Measurements from ENCODE around the gene NOL4L. TPM values are rescaled to one million over a fixed set of nuclear protein-coding genes. Genes with fewer than 3 reads are reported as not detected.
"Not testable (repeated sequence)": the region's sequence is repeated elsewhere in the genome, so short reads cannot be mapped to it uniquely, and the experiment has no call there.

Gene NOL4L
- total RNA-seq, 6 experiments from 2014 or later: 12.0 to 16.3 (median 13.2) TPM

- peaks cover 11% of the 10 kb centered on the region for H3K27me3 Mint-ChIP-seq (ENCODE audit: insufficient read depth)
- H3K4me3 Mint-ChIP-seq: no peak overlapping the region
Measured at GRCh38 chr20:32597714-32598113, 12.6 kb upstream of the NOL4L start.

DNA sequence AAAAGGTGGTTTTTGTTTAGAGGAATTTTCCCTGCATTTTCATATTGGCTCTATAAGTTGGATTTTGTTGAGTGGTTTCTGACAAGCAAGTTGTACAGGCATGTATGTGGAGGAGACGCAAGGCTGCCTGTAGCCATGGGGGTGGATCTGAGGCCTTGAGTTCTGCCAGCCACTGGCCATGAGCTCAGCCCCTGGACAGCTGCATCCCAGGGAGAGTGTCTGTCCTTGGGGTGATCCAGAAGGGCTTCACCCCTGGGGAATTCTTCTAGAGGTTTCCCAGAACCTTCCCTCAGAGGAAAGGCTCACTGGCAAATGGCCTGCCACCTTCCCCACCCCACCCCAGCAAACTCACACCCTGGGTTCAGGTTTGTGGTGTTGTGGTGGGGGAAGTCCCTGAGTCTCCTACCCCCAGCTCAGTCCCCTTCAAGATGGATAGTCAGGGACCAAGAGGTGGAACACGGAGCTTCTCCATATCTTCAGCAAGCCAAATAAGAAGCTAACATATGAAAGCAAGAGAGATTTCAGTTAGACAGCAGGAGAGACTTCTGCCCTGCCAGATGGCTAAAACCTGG lies 11.6 kb upstream of the NOL4L start:
- Mint-ChIP-seq H3K9me3 (no peaks in the 10 kb centered on the region), H3K27me3 (ENCODE audit: insufficient read depth) (peaks cover 6% of the 10 kb centered on the region), H3K36me3 (ENCODE audit: low read depth) (no peaks in the 10 kb centered on the region), H3K27ac (no peak overlapping the region), H3K4me3 (no peak overlapping the region), H3K4me1 (ENCODE audit: low read depth) (0 out of 2 replicates have a peak, but pooled peaks cover 5% of the 10 kb centered on the region)
- DNase-seq: no peak
- TF ChIP-seq CTCF (IDR thresholded peaks at IDR 0.05): no peak

More at GRCh38 chr20:32597714-32598113, 12.6 kb upstream of the NOL4L start:
- H3K36me3 Mint-ChIP-seq (ENCODE audit: low read depth): no peaks in the 10 kb centered on the region
- 0 out of 2 replicates have a peak, but pooled peaks cover 5% of the 10 kb centered on the region for H3K4me1 Mint-ChIP-seq (ENCODE audit: low read depth)
- no peak overlapping the region for H3K27ac Mint-ChIP-seq
- no peaks in the 10 kb centered on the region for H3K9me3 Mint-ChIP-seq
- no peak for TF ChIP-seq CTCF (IDR thresholded peaks at IDR 0.05)
- no peak for DNase-seq

DNA sequence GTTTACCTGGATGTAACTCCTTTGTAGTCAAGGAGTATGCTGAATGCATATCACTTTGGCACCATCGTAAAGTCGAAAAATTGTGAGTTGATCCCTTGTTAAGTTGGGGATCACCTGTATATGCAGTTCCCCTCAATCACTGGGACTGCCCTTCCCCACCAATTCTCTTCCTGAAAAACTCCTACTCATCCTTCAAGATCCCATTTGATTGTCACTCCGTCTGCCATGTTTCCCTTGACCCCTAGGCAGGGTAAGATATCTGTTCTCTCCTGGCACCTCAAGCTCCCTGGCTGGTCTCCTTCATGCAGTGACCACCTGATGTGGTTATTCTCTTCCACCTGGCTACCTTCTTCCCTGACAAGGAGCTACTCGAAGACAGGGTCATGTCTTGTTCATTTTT lies 10.0 kb upstream of the NOL4L start:
- H3K4me1 Mint-ChIP-seq (ENCODE audit: low read depth): no peaks in the 10 kb centered on the region
- peaks cover 6% of the 10 kb centered on the region for H3K27me3 Mint-ChIP-seq (ENCODE audit: insufficient read depth)
- DNase-seq: no peak
- no peaks in the 10 kb centered on the region for H3K9me3 Mint-ChIP-seq
- no peak overlapping the region for H3K4me3 Mint-ChIP-seq
- no peak overlapping the region for H3K27ac Mint-ChIP-seq
- H3K36me3 Mint-ChIP-seq (ENCODE audit: low read depth): no peaks in the 10 kb centered on the region
- no peak for TF ChIP-seq CTCF (IDR thresholded peaks at IDR 0.05)

DNA sequence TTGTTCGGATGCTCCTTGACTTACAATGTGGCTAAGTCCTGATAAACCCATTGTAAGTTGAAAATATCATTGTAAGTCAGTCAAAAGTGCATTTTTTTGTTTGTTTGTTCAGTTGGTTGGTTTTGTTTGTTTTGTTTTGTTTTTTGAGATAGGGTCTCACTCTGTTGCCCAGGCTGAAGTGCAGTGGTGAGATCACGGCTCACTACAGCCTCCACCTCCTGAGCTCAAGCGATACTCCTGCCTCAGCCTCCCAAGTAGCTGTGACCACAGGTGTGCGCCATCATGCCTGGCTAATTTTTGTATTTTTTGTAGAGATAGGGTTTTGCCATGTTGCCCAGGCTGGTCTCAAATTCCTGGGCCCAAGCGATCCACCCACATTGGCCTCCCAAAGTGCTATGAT lies 9.5 kb upstream of the NOL4L start:
- DNase-seq; H3K9me3 Mint-ChIP-seq; H3K4me1 Mint-ChIP-seq (ENCODE audit: low read depth); H3K4me3 Mint-ChIP-seq; H3K27ac Mint-ChIP-seq; H3K36me3 Mint-ChIP-seq (ENCODE audit: low read depth); H3K27me3 Mint-ChIP-seq (ENCODE audit: insufficient read depth): not testable (repeated sequence)

DNA sequence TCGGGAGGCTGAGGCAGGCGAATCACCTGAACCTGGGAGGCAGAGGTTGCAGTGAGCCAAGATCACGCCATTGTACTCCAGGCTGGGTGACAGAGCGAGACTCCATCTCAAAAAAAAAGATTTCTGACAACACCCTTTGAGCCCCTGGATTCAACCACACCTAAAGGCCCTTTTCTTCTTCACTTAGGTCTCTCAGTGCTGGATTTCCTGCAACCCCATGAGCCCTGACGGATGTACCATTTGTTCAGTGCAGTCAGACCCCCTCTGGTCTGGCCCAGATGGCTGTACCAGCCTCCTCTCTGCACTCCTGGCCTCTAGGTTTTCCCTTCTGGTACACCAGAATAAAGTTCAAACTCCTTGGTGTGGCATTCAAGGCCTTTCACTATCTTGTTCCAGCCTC lies 9.1 kb upstream of the NOL4L start:
- DNase-seq: no peak
- H3K9me3 Mint-ChIP-seq: no peaks in the 10 kb centered on the region
- no peak for TF ChIP-seq CTCF (IDR thresholded peaks at IDR 0.05)
- H3K4me3 Mint-ChIP-seq: no peak overlapping the region
- H3K4me1 Mint-ChIP-seq (ENCODE audit: low read depth): peaks cover 7% of the 10 kb centered on the region
- H3K27me3 Mint-ChIP-seq (ENCODE audit: insufficient read depth): peaks cover 6% of the 10 kb centered on the region
- H3K27ac Mint-ChIP-seq: no peak overlapping the region; the same call in 1 of the 2 replicates
- no peaks in the 10 kb centered on the region for H3K36me3 Mint-ChIP-seq (ENCODE audit: low read depth)

- not testable (repeated sequence) for H3K9me3 Mint-ChIP-seq; H3K27ac Mint-ChIP-seq; H3K27me3 Mint-ChIP-seq (ENCODE audit: insufficient read depth); H3K36me3 Mint-ChIP-seq (ENCODE audit: low read depth); H3K4me3 Mint-ChIP-seq; DNase-seq
- H3K4me1 Mint-ChIP-seq (ENCODE audit: low read depth): peaks cover 15% of the 10 kb centered on the region
Measured at GRCh38 chr20:32592616-32593015, 7.5 kb upstream of the NOL4L start.

- no peak overlapping the region for H3K27ac Mint-ChIP-seq
- DNase-seq: no peak
- H3K9me3 Mint-ChIP-seq: no peaks in the 10 kb centered on the region
- TF ChIP-seq CTCF (IDR thresholded peaks at IDR 0.05): no peak
- H3K4me1 Mint-ChIP-seq (ENCODE audit: low read depth): peaks cover 17% of the 10 kb centered on the region
- H3K27me3 Mint-ChIP-seq (ENCODE audit: insufficient read depth): peaks cover 9% of the 10 kb centered on the region
- H3K4me3 Mint-ChIP-seq: no peak overlapping the region
- no peaks in the 10 kb centered on the region for H3K36me3 Mint-ChIP-seq (ENCODE audit: low read depth)
Measured at GRCh38 chr20:32592022-32592421, 6.9 kb upstream of the NOL4L start.

Data from HFFc6 (cell line).